Loucy (cell line): ENCODE results near the gene MRPS34.

Experiments used
- H2AFZ ChIP-seq: fragments of 200-600 bp; sonication (generic); 2 replicates; pipeline ENCODE4 v1.6.0; 2016; ENCODE audit warnings: antibody characterized with exemption, mild to moderate bottlenecking, low read length, moderate library complexity
- H3F3A ChIP-seq: fragments of 200-600 bp; 2 replicates; pipeline ENCODE4 v1.6.0; 2016; ENCODE audit warnings: antibody characterized with exemption, low read depth, mild to moderate bottlenecking
- H3K27me3 ChIP-seq: fragments of 200-600 bp; sonication (generic); 2 replicates; pipeline ENCODE4 v1.6.1; 2014; ENCODE audit warnings: low read length, mild to moderate bottlenecking; ENCODE audit not compliant: insufficient read depth, poor library complexity, severe bottlenecking
- H3K36me3 ChIP-seq: fragments of 200-600 bp; sonication (generic); 2 replicates; pipeline ENCODE4 v1.6.1; 2016; ENCODE audit warnings: low read length; ENCODE audit not compliant: insufficient read depth
- H3K4me1 ChIP-seq: fragments of 200-600 bp; sonication (generic); 2 replicates; pipeline ENCODE4 v1.5.1; 2014; ENCODE audit warnings: low read length, mild to moderate bottlenecking; ENCODE audit not compliant: insufficient read depth, poor library complexity, severe bottlenecking
- H3K4me2 ChIP-seq: fragments of 200-600 bp; sonication (generic); 2 replicates; pipeline ENCODE4 v1.6.0; 2014; ENCODE audit warnings: antibody characterized with exemption, low read length, low read depth, mild to moderate bottlenecking; ENCODE audit not compliant: poor library complexity, severe bottlenecking
- H3K4me3 ChIP-seq: fragments of 200-600 bp; sonication (generic); 2 replicates; pipeline ENCODE4 v1.5.1; 2014; ENCODE audit warnings: low read length, mild to moderate bottlenecking, mixed read lengths; ENCODE audit not compliant: poor library complexity, severe bottlenecking
- H3K79me2 ChIP-seq: fragments of 200-600 bp; sonication (generic); 2 replicates; pipeline ENCODE4 v1.6.1; 2014; ENCODE audit warnings: low read length; ENCODE audit not compliant: insufficient read depth
- H3K9ac ChIP-seq: fragments of 200-600 bp; sonication (generic); 2 replicates; pipeline ENCODE4 v1.6.0; 2014; ENCODE audit warnings: mild to moderate bottlenecking, low read depth, low read length, moderate library complexity; ENCODE audit not compliant: poor library complexity, severe bottlenecking
- H3K9me2 ChIP-seq: fragments of 200-600 bp; sonication (generic); replicated peaks from 2 replicates; pipeline ENCODE4 v1.6.1; 2016; ENCODE audit warnings: low read depth, low read length, mixed read lengths
- H3K9me3 ChIP-seq: fragments of 200-600 bp; sonication (generic); 2 replicates; pipeline ENCODE4 v1.6.1; 2014; ENCODE audit warnings: mild to moderate bottlenecking, antibody characterized with exemption, low read length, low read depth; ENCODE audit not compliant: insufficient read depth
- H4K20me1 ChIP-seq: fragments of 200-600 bp; sonication (generic); 2 replicates; pipeline ENCODE4 v1.6.0; 2014; ENCODE audit warnings: antibody characterized with exemption, low read length, mild to moderate bottlenecking; ENCODE audit not compliant: insufficient read depth, poor library complexity, severe bottlenecking
- EZH2phosphoT487 ChIP-seq: fragments of 200-600 bp; IDR thresholded peaks from 2 replicates; pipeline ENCODE4 v1.6.1; 2018; ENCODE audit warnings: antibody characterized with exemption, mild to moderate bottlenecking, moderate library complexity, borderline replicate concordance
- TF ChIP-seq, protein P1 (sequence below): fragments of 200-600 bp; sonication (generic); conservative IDR thresholded peaks from 2 replicates; pipeline ENCODE4 v1.5.1; 2014; ENCODE audit warnings: mild to moderate bottlenecking, antibody characterized with exemption, low read length

The MRPS34 gene

DNA sequence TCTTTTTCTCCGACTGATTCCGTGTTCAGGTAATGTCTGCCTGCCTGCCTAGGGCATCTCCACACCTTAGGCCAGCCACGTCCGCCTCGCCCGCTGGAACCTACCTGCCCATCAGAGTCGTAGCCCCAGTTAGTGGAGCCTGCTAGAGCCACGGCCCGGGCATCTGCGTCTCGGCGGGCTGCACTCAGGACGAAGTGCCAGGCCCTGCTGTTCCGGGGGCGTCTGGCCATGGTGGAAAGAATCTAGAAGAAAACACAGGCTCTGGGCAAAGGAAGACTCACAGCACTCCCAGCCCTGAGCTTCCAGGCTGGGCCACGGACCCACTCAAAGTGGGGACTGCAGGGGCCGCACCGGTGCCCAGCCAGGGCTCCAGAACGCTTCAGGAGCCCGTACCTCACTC is 8.3 kb upstream of the MRPS34 start:
- Histone ChIP-seq H3K9me2 (no peaks in the 10 kb centered on the region), H3K4me2 (peak overlapping the region; percentile 75), H3F3A (no peaks in the 10 kb centered on the region), H3K9me3 (no peaks in the 10 kb centered on the region), H3K9ac (peak overlapping the region; percentile 64), H3K79me2 (peaks cover 54% of the 10 kb centered on the region), H3K4me3 (peak overlapping the region; percentile 93), H3K4me1 (no peaks in the 10 kb centered on the region), H3K27me3 (no peaks in the 10 kb centered on the region), H3K36me3 (no peaks in the 10 kb centered on the region), H2AFZ (no peak overlapping the region), H4K20me1 (peaks cover 4% of the 10 kb centered on the region)
- TF ChIP-seq, protein P1, sequence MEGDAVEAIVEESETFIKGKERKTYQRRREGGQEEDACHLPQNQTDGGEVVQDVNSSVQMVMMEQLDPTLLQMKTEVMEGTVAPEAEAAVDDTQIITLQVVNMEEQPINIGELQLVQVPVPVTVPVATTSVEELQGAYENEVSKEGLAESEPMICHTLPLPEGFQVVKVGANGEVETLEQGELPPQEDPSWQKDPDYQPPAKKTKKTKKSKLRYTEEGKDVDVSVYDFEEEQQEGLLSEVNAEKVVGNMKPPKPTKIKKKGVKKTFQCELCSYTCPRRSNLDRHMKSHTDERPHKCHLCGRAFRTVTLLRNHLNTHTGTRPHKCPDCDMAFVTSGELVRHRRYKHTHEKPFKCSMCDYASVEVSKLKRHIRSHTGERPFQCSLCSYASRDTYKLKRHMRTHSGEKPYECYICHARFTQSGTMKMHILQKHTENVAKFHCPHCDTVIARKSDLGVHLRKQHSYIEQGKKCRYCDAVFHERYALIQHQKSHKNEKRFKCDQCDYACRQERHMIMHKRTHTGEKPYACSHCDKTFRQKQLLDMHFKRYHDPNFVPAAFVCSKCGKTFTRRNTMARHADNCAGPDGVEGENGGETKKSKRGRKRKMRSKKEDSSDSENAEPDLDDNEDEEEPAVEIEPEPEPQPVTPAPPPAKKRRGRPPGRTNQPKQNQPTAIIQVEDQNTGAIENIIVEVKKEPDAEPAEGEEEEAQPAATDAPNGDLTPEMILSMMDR: no peak
- TF ChIP-seq EZH2phosphoT487: no peak

DNA sequence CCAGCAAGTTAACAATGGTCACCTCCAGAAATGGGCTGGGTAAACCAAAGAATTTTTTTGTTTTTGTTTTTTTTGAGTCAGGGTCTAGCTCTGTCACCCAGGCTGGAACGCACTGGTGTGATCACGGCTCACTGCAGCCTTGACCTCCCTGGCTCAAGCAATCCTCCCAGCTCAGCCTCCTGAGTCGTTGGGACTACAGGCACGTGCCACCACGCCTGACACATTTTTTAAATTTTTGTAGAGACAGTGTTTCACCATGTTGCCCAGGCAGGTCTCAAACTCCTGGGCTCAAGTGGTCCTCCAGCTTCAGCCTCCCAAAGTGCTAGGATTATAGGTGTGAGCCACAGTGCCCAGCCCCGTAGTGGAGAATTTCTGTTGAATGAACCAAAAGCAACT is 7.7 kb upstream of the MRPS34 start:
- Histone ChIP-seq H4K20me1 (peaks cover 4% of the 10 kb centered on the region), H3F3A (no peaks in the 10 kb centered on the region), H3K79me2 (peaks cover 48% of the 10 kb centered on the region), H3K9ac (no peak overlapping the region), H2AFZ (no peak overlapping the region), H3K4me2 (peak overlapping the region; percentile 75), H3K4me1 (no peaks in the 10 kb centered on the region), H3K36me3 (no peaks in the 10 kb centered on the region), H3K9me3 (no peaks in the 10 kb centered on the region), H3K27me3 (no peaks in the 10 kb centered on the region), H3K4me3 (peak overlapping the region; percentile 93), H3K9me2 (no peaks in the 10 kb centered on the region)
- no peak for TF ChIP-seq EZH2phosphoT487
- TF ChIP-seq, protein P1: no peak

DNA sequence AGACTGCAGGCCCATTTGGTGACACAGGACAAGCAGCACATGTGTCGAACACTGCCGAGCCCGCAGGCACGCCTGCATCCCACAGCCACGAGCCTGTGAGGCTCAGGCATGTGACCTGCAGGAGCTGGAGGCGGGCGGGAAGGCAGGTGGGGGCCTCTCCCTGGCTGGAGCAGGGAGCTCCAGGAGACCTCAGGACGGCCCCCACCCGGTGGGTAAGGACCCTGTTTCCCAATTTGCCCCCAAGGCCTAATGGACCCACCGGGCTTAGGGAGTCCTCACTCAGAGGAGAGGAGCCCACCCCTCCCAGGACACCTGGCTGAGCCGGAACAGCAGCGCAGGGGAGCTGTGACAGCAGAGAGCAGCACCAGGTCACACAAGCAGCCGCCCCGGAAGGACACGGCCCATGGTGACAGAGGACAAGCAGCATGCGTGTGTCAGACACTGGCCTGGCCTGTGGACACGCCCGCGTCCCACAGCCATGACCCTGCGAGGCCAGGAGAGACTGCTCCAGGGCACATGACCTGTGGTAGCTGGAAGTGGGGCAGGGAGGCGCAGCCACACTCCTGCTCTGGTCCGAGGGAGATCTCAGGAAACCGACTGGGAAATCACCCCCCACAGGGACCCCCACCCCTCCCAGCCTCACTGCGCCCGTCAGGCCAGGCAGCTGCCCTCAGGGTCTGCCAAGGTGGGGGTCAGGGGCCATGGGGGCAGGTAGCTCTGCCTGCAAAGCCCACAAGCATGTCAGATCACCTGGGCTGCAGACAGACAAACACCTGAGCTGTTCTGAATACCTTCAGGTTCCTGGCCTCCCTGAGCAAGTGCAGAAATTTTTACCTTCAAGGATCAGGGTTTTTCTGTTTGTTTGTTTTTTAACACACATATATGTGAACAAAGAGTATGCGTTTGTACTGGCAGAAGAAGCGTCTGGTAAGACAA is 7.1 kb upstream of the MRPS34 start:
- TF ChIP-seq EZH2phosphoT487: no peak
- TF ChIP-seq, protein P1: no peak
- Histone ChIP-seq H3K9ac (no peak overlapping the region), H3K4me2 (no peak overlapping the region), H2AFZ (no peak overlapping the region), H3K4me3 (no peak overlapping the region), H3F3A (no peaks in the 10 kb centered on the region), H4K20me1 (peaks cover 4% of the 10 kb centered on the region), H3K36me3 (no peaks in the 10 kb centered on the region), H3K79me2 (peaks cover 42% of the 10 kb centered on the region), H3K9me3 (no peaks in the 10 kb centered on the region), H3K27me3 (no peaks in the 10 kb centered on the region), H3K9me2 (no peaks in the 10 kb centered on the region), H3K4me1 (no peaks in the 10 kb centered on the region)
